ENCODE measurements around the gene DUSP9.

The DUSP9 gene

GRCh38 chrX:153645151-153645550 is 1.9 kb upstream of the DUSP9 start:
- POLR2A ChIA-PET, result no interaction called here
- Histone ChIP-seq H3K9me3 (ENCODE audit: control insufficient read depth, insufficient read depth, low read depth, low read length) (no peaks in the 10 kb centered on the region), H3K4me1 (ENCODE audit: control insufficient read depth, insufficient read depth, low read length) (peaks cover 3% of the 10 kb centered on the region; the same call in 1 of the 2 replicates), H3K27ac (ENCODE audit: extremely low read depth, low read depth, low read length) (no peak overlapping the region), H3K4me3 (ENCODE audit: low read depth, low read length) (no peak overlapping the region), H3K36me3 (ENCODE audit: control insufficient read depth in 2 of 2, insufficient read depth in 1 of 2, low read length in 2 of 2) (no peaks in the 10 kb centered on the region)
- TF ChIP-seq ZNF133 (tag by site-specific recombination; IDR thresholded peaks at IDR 0.05), result no peak
- no peak for TF ChIP-seq TCF7L2 (IDR thresholded peaks at IDR 0.05; ENCODE audit: borderline replicate concordance, low read depth, low read length)
- CTCF ChIA-PET, result interaction anchor here (0.8 to 2.5 kb wide), 17 partner anchors 8 to 703 kb away, joined by 3 to 24 read pairs (median 5); no protein-coding TSS in a partner anchor

DNA sequence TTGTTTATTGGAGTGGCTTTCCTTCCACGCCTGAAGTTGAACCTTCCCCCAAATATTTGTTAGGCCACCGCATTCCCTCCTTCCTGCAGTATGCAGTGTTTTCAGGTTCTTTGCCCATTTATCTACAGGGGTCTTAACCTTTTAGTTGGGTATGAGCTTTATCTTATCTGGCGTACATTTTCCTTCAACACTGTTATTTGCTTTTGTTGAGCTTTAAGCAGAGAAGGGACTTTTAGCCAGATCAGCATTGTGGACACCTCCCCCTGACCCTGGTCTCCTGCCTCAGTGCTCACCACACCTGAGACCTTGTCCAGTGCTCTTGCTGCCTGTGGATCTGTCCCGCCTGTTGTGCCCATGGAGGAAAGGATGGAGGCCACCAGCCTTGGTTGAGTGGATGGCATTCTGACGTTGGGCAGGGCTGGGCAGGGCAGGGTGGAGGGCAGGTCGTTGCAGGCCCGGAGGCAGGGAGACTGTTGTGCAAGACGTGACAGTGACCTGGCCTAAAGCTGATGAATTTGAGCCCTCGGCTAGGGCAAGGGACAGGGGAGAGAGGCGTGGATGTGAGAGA is 998 bp upstream of the DUSP9 start:
- CTCF ChIA-PET, result interaction anchor here (0.5 to 2.5 kb wide), 16 partner anchors 8 to 704 kb away, joined by 3 to 24 read pairs (median 4); no protein-coding TSS in a partner anchor
- peaks cover 3% of the 10 kb centered on the region; the same call in 1 of the 2 replicates for H3K4me1 ChIP-seq (ENCODE audit: control insufficient read depth, insufficient read depth, low read length)
- H3K27ac ChIP-seq (ENCODE audit: extremely low read depth, low read depth, low read length), result no peak overlapping the region
- no peaks in the 10 kb centered on the region for H3K36me3 ChIP-seq (ENCODE audit: control insufficient read depth in 2 of 2, insufficient read depth in 1 of 2, low read length in 2 of 2)
- H3K4me3 ChIP-seq (ENCODE audit: low read depth, low read length), result no peak overlapping the region
- POLR2A ChIA-PET, result interaction anchor here (1.4 kb wide), 1 partner anchor 47 kb away, joined by 4 read pairs; the partner anchor contains the start of gene CCNQ
- H3K9me3 ChIP-seq (ENCODE audit: control insufficient read depth, insufficient read depth, low read depth, low read length), result no peaks in the 10 kb centered on the region
- no peak for TF ChIP-seq KLF1 (tag by site-specific recombination; IDR thresholded peaks at IDR 0.05)
- no peak for TF ChIP-seq ZNF544 (tag by site-specific recombination; IDR thresholded peaks at IDR 0.05)
- TF ChIP-seq, protein P1, sequence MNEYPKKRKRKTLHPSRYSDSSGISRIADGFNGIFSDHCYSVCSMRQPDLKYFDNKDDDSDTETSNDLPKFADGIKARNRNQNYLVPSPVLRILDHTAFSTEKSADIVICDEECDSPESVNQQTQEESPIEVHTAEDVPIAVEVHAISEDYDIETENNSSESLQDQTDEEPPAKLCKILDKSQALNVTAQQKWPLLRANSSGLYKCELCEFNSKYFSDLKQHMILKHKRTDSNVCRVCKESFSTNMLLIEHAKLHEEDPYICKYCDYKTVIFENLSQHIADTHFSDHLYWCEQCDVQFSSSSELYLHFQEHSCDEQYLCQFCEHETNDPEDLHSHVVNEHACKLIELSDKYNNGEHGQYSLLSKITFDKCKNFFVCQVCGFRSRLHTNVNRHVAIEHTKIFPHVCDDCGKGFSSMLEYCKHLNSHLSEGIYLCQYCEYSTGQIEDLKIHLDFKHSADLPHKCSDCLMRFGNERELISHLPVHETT (tag by site-specific recombination; IDR thresholded peaks at IDR 0.05), result no peak
- TF ChIP-seq ZNF239 (tag by site-specific recombination; IDR thresholded peaks at IDR 0.05), result no peak
- TF ChIP-seq ZBTB21 (tag by site-specific recombination; IDR thresholded peaks at IDR 0.05), result no peak
- TF ChIP-seq MEIS1 (CRISPR knock-in tag; IDR thresholded peaks at IDR 0.05; ENCODE audit: borderline replicate concordance), result no peak
- TF ChIP-seq ZSCAN23 (tag by site-specific recombination; IDR thresholded peaks at IDR 0.05), result no peak
- no peak for TF ChIP-seq SALL2 (tag by site-specific recombination; IDR thresholded peaks at IDR 0.05; ENCODE audit: borderline replicate concordance)
- no peak for TF ChIP-seq ZNF211 (tag by site-specific recombination; IDR thresholded peaks at IDR 0.05; ENCODE audit: low read depth)
- TF ChIP-seq ZNF658 (tag by site-specific recombination; IDR thresholded peaks at IDR 0.05), result no peak
- no peak for TF ChIP-seq ZNF324 (tag by site-specific recombination; IDR thresholded peaks at IDR 0.05)
- TF ChIP-seq BCL6B (tag by site-specific recombination; IDR thresholded peaks at IDR 0.05), result no peak
- TF ChIP-seq MZF1 (tag by site-specific recombination; IDR thresholded peaks at IDR 0.05; ENCODE audit: borderline replicate concordance), result no peak
- no peak for TF ChIP-seq ZNF473 (tag by site-specific recombination; IDR thresholded peaks at IDR 0.05)
- TF ChIP-seq ZBTB7A (tag by site-specific recombination; IDR thresholded peaks at IDR 0.05; ENCODE audit: low read depth), result no peak

DNA sequence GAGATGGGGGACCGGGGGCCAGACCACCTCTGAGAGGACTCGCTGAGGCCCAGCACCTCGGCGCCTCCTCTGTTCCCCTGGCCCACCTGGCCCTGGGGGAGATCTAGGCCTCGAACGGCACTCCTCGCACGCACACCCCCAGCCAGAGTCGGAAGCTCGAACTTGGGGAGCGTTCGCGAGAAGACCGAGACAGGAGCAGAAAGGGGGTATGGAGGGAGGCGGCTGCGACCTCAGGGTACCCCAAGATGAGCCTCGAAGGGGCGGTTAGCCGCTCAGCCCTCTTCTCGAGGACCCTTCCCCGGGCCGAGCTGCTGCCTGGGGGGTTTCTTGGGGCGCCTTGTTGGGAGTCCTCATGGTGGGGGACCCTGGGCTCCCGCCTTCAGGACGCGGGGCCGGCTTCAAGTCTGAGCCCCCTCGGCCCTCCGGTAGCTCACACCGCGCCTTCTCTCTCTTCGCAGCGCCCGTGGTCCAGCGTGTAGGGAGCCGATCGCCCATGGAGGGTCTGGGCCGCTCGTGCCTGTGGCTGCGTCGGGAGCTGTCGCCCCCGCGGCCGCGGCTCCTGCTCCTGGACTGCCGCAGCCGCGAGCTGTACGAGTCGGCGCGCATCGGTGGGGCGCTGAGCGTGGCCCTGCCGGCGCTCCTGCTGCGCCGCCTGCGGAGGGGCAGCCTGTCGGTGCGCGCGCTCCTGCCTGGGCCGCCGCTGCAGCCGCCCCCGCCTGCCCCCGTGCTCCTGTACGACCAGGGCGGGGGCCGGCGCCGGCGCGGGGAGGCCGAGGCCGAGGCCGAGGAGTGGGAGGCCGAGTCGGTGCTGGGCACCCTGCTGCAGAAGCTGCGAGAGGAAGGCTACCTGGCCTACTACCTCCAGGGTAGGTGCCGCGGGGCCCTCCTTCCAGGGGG is 706 bp downstream of the DUSP9 start:
- Histone ChIP-seq H3K4me1 (ENCODE audit: control insufficient read depth, insufficient read depth, low read length) (peaks cover 2% of the 10 kb centered on the region; the same call in 1 of the 2 replicates), H3K27ac (ENCODE audit: extremely low read depth, low read depth, low read length) (no peak overlapping the region), H3K36me3 (ENCODE audit: control insufficient read depth in 2 of 2, insufficient read depth in 1 of 2, low read length in 2 of 2) (no peaks in the 10 kb centered on the region), H3K4me3 (ENCODE audit: low read depth, low read length) (no peak overlapping the region), H3K9me3 (ENCODE audit: control insufficient read depth, insufficient read depth, low read depth, low read length) (no peaks in the 10 kb centered on the region)
- ChIA-PET POLR2A (interaction anchor here (0.6 kb wide), 1 partner anchor 73 kb away, joined by 3 read pairs; no protein-coding TSS in a partner anchor), CTCF (interaction anchor here (0.7 to 1.8 kb wide), 9 partner anchors 11 to 198 kb away, joined by 3 to 7 read pairs (median 4); no protein-coding TSS in a partner anchor)
- no peak for TF ChIP-seq ZNF624 (tag by site-specific recombination; IDR thresholded peaks at IDR 0.05)
- no peak for TF ChIP-seq ZNF404 (tag by site-specific recombination; IDR thresholded peaks at IDR 0.05)
- no peak for TF ChIP-seq ZNF664 (tag by site-specific recombination; IDR thresholded peaks at IDR 0.05)
- TF ChIP-seq, protein P2, sequence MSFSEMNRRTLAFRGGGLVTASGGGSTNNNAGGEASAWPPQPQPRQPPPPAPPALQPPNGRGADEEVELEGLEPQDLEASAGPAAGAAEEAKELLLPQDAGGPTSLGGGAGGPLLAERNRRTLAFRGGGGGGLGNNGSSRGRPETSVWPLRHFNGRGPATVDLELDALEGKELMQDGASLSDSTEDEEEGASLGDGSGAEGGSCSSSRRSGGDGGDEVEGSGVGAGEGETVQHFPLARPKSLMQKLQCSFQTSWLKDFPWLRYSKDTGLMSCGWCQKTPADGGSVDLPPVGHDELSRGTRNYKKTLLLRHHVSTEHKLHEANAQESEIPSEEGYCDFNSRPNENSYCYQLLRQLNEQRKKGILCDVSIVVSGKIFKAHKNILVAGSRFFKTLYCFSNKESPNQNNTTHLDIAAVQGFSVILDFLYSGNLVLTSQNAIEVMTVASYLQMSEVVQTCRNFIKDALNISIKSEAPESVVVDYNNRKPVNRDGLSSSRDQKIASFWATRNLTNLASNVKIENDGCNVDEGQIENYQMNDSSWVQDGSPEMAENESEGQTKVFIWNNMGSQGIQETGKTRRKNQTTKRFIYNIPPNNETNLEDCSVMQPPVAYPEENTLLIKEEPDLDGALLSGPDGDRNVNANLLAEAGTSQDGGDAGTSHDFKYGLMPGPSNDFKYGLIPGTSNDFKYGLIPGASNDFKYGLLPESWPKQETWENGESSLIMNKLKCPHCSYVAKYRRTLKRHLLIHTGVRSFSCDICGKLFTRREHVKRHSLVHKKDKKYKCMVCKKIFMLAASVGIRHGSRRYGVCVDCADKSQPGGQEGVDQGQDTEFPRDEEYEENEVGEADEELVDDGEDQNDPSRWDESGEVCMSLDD (tag by site-specific recombination; IDR thresholded peaks at IDR 0.05), result 0 out of 2 replicates have a peak, but pooled peaks have one; percentile 15
- no peak for TF ChIP-seq ZNF23 (tag by site-specific recombination; IDR thresholded peaks at IDR 0.05; ENCODE audit: borderline replicate concordance)
- no peak for TF ChIP-seq MZF1 (tag by site-specific recombination; IDR thresholded peaks at IDR 0.05; ENCODE audit: borderline replicate concordance)
- no peak for TF ChIP-seq ZNF621 (tag by site-specific recombination; IDR thresholded peaks at IDR 0.05)

Measured in HEK293 (cell line).